Measurements from ENCODE around the gene POLR1F.

GRCh38 chr7:19700936-19701335, 7.9 kb downstream of the POLR1F start:
- no peak for TF ChIP-seq CTCF (IDR thresholded peaks at IDR 0.05)
- TF ChIP-seq POLR2A (IDR thresholded peaks at IDR 0.05): no peak

All from esophagus squamous epithelium (tissue), 4 donors.